Diencephalon (tissue), 1 donor: ENCODE results near the gene PCDHA11. TPM values are rescaled to one million over a fixed set of nuclear protein-coding genes. Genes with fewer than 3 reads are reported as not detected.

Experiments
- total RNA-seq: library from RNA; depleted of rRNA; stranded (reverse); fragments of >200 nt; gene quantifications from one replicate; pipeline ENCODE4 v1.2.3, GENCODE V29; 2014

PCDHA11 gene
- total RNA-seq: 22.8 TPM

GRCh38 chr5:140868721-140869554 lies at the start of gene PCDHA11:
Gene PCDHA11, plus strand, starts transcription at chr5:140868957. Its CDS starts 147 bp downstream, at chr5:140869104.

GRCh38 chr5:140821375-140822280 lies 47.1 kb upstream of the PCDHA11 start, which contains the start of gene PCDHA5:
Gene PCDHA5, plus strand, starts transcription at chr5:140821613.

GRCh38 chr5:140827704-140828361 lies 40.9 kb upstream of the PCDHA11 start, which contains the start of gene PCDHA6:
Gene PCDHA6, plus strand, starts transcription at chr5:140827960. Its CDS starts 132 bp downstream, at chr5:140828092.

GRCh38 chr5:140833993-140834392 lies 34.8 kb upstream of the PCDHA11 start, which contains the start of gene PCDHA7:
Gene PCDHA7, plus strand, starts transcription at chr5:140834269. Its CDS starts 115 bp downstream, at chr5:140834384.

GRCh38 chr5:140840978-140841962 lies 27.5 kb upstream of the PCDHA11 start, which contains the start of gene PCDHA8:
Gene PCDHA8, plus strand, starts transcription at chr5:140841187. Its CDS starts 135 bp downstream, at chr5:140841322.

GRCh38 chr5:140848139-140849102 lies 20.3 kb upstream of the PCDHA11 start, which contains the start of gene PCDHA9:
Gene PCDHA9, plus strand, starts transcription at chr5:140848382. Its CDS starts 114 bp downstream, at chr5:140848496.

GRCh38 chr5:140855772-140856674 lies 12.7 kb upstream of the PCDHA11 start, which contains the start of gene PCDHA10:
Gene PCDHA10, plus strand, starts transcription at chr5:140855897. Its CDS starts 152 bp downstream, at chr5:140856049.

GRCh38 chr5:140875085-140876065 lies 6.6 kb downstream of the PCDHA11 start, which contains the start of gene PCDHA12:
Gene PCDHA12, plus strand, starts transcription at chr5:140875308. Its CDS starts 165 bp downstream, at chr5:140875473.

GRCh38 chr5:140881889-140882590 lies 13.3 kb downstream of the PCDHA11 start, which contains the start of gene PCDHA13:
Gene PCDHA13, plus strand, starts transcription at chr5:140882124. Its CDS starts 145 bp downstream, at chr5:140882269.

Other genes with a start within 250 kb of the PCDHA11 start
- gene CD14, start 235.8 kb upstream of the PCDHA11 start, total RNA-seq: 12.9 TPM
- 4.6 TPM for gene TMCO6, start 229.5 kb upstream of the PCDHA11 start, total RNA-seq
- gene NDUFA2, start 221.3 kb upstream of the PCDHA11 start, total RNA-seq: 37.1 TPM
- 78.4 TPM for gene IK, start 221.1 kb upstream of the PCDHA11 start, total RNA-seq
- gene WDR55, start 204.1 kb upstream of the PCDHA11 start, total RNA-seq: 13.4 TPM
- 0.69 TPM for gene DND1, start 195.4 kb upstream of the PCDHA11 start, total RNA-seq
- 68.0 TPM for gene HARS1, start 177.6 kb upstream of the PCDHA11 start, total RNA-seq
- 28.1 TPM for gene HARS2, start 177.5 kb upstream of the PCDHA11 start, total RNA-seq
- 42.9 TPM for gene ZMAT2, start 168.5 kb upstream of the PCDHA11 start, total RNA-seq
- 13.8 TPM for gene PCDHA1, start 82.8 kb upstream of the PCDHA11 start, total RNA-seq
- gene PCDHA2, start 74.1 kb upstream of the PCDHA11 start, total RNA-seq: 10.4 TPM
- gene PCDHA3, start 67.9 kb upstream of the PCDHA11 start, total RNA-seq: 20.1 TPM
- 15.0 TPM for gene PCDHA4, start 61.9 kb upstream of the PCDHA11 start, total RNA-seq
- gene PCDHA5, start 47.3 kb upstream of the PCDHA11 start, total RNA-seq: 9.9 TPM
- 26.3 TPM for gene PCDHA6, start 41.0 kb upstream of the PCDHA11 start, total RNA-seq
- gene PCDHA7, start 34.7 kb upstream of the PCDHA11 start, total RNA-seq: 15.2 TPM
- 9.5 TPM for gene PCDHA8, start 27.8 kb upstream of the PCDHA11 start, total RNA-seq
- 11.3 TPM for gene PCDHA9, start 20.6 kb upstream of the PCDHA11 start, total RNA-seq
- gene PCDHA10, start 13.1 kb upstream of the PCDHA11 start, total RNA-seq: 11.5 TPM
- gene PCDHA12, start 6.4 kb downstream of the PCDHA11 start, total RNA-seq: 7.4 TPM
- 9.9 TPM for gene PCDHA13, start 13.2 kb downstream of the PCDHA11 start, total RNA-seq
- 42.7 TPM for gene PCDHAC1, start 57.3 kb downstream of the PCDHA11 start, total RNA-seq
- 47.1 TPM for gene PCDHAC2, start 97.5 kb downstream of the PCDHA11 start, total RNA-seq
- 0.46 TPM for gene PCDHB1, start 182.4 kb downstream of the PCDHA11 start, total RNA-seq
- 12.7 TPM for gene PCDHB2, start 225.7 kb downstream of the PCDHA11 start, total RNA-seq
- 13.6 TPM for gene PCDHB3, start 231.5 kb downstream of the PCDHA11 start, total RNA-seq